ENCODE data around the gene STARD9.
A peak's percentile ranks its signal among the peaks of the same experiment; 100 is the strongest.
"Not testable (repeated sequence)": the region's sequence is repeated elsewhere in the genome, so short reads cannot be mapped to it uniquely, and the experiment has no call there.

Gene STARD9

DNA sequence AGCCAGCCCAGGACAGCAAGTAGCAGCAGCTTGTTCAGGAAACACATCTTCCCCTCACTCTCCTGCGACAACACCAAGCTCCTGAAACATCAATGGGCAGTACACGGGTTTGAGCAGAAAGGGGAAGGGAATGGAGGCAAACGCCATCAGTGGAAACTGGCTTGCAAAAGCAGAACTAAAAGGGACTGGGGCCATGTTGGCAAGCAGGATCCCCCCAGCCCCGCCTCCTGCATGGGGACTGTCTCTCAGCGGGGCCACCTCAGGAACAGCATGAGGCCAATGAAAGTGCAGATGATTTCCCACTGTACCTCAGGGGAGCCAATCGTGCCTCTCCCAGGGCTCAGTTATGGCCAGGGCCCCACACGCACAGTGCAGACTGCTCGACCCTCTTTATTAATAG is 154.7 kb downstream of the STARD9 start:
- DNase-seq (ENCODE audit: low spot score): no peak

DNA sequence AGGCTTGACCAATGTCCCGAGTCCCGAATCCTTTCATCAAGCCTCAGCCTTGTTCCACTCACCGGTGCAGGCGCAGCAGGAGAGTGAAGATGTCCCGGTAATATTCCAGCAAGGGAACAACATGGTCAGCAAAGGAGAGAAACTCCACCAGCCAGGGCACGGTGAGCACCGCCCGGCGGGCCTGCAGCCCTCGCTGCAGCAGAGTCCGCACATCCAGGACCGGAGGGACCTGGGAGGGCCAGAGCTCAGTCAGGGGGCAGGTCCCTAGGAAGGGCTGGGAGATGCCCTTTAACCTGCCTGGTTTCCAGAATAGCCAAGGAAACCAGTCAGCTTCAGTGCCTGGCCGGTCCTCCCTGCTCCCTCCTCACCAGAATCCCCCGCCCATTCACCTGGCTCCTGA is 155.1 kb downstream of the STARD9 start:
- DNase-seq (ENCODE audit: low spot score): no peak

DNA sequence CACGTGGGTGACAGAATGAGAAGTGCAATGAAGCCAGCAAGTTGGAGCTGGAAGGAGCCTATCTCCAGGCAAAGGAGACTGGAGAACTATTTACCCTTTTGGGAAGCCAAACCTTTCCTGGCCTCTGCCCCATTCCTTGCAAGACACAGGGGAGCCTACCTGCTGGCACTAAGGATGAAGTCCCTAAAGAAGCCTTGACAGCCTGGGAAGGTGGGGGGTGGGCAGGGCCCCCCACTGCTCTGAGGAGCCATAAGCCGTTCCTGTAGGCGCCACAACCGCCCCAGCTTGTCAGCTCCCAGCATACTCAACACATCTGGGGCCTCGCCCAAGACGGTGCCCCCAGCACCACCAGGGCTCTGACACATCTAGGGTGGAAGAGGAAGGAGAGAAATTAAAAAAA is 156.1 kb downstream of the STARD9 start:
- no peak for DNase-seq (ENCODE audit: low spot score)

DNA sequence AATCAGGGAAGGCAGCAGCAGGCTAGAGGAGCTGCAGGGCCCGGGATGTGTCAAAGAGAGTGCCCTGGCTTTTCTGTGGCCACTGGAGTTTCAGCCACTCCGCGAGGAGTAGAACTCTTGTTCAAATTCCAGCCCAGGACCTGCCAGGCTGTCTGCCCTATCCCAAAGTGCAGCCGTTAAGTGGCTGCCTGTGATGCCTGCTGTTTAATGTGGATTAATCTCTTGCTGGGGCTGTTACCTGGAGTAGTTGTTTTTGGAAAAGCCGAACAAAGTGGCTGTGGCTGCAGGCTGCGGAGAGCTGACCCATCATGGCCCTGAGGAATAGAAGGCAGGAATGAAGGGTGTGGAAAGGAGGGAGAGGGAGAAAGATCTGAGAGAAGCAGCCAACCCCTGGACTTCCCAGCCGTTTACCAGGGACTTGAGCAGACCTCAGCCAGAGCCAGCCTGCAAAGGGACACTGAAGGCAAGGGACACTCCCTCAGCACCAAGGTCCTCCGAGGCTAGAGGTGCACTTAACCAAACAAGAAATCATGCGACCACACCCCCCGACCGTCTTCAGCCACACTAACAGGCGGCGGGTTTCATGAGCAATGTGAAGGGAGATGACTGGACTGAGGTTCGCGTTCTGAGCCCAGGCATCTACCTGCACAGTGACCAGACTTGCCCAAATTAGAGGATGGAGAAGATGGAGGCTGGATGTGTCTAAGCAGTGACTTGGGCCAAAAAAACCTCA is 156.9 kb downstream of the STARD9 start:
- no peak for DNase-seq (ENCODE audit: low spot score)

DNA sequence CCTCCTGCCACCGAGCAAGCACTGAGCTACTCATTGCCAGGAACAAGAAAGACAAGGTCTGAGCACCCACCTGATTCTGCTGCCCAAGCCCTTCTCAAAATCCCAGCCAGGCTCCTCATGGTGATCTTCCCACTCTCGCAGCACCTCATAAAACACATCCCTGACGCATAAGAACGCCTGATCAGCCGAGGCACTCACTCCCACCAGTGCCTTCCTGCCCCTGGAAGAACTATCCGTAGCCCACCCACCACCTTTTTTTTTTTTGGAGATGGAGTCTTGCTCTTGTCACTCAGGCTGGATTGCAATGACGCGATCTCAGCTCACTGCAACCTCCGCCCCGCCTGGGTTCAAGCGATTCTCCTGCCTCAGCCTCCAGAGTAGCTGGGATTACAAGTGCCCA is 157.6 kb downstream of the STARD9 start:
- no peak for DNase-seq (ENCODE audit: low spot score)

DNA sequence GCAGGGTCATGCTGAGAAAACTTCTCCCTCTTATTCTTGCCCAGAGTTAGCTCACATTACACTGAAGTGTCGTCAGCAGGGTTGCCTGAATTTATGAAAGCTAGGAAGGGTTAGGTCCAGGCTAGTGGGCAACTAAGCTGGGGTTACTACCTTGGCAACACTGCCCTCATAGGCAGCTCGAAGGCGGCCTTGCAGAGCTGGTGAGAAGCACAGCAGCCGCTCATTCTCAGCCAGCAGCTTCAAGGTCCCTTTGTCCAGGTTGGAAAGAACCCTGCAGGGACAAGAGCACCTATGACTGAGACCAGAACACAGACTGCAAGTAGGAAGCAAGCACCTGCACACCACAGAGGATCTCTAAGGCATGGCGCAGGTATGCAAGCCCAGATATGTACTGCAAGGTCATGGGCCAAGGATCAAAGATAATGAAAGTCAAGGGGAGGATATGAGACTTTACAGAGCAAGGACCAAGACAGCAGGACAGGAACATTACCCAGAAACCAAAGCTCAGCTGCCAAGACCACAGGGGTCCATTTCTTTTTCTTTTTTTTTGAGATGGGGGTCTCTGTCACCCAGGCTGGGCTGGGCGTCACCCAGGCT is 158.8 kb downstream of the STARD9 start:
- DNase-seq (ENCODE audit: low spot score): no peak

DNA sequence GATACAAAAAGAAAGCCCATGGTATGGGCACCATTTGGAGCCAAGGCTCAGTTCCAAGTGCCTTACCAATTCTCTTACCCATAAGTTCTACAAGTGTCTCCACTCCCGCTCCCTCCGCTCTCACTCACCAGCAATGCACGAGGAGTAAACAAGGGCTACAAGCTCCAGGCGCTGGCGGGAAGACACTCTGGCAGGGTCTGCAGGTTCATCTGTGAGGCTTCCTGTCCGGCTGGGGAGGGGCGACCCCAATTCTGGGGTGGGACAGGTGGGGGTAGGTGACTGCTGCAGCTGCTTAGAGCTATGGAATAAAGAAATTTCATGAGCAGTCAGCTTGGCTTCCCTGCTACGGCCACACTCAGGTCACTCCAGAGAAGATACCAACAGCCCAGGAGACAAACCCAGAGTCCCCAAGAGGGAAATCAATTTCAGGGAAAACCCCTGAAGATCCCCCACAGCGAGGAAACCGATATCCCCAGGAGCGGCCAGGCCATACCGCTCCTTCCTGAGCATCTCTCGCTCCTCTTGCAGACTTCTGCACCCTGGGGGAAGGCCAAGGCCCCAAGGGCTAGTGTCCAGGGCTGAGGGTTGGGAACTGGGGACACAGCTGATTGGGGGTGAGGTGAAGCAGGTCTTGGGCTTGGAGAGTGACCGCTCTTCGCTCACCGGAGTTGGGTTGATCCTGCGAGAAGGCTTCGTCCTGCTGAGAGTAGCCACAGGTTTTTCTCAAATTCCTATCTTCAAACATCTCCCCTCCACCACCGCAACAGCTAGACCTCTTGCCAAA is 160.2 kb downstream of the STARD9 start:
- no peak for DNase-seq (ENCODE audit: low spot score)

DNA sequence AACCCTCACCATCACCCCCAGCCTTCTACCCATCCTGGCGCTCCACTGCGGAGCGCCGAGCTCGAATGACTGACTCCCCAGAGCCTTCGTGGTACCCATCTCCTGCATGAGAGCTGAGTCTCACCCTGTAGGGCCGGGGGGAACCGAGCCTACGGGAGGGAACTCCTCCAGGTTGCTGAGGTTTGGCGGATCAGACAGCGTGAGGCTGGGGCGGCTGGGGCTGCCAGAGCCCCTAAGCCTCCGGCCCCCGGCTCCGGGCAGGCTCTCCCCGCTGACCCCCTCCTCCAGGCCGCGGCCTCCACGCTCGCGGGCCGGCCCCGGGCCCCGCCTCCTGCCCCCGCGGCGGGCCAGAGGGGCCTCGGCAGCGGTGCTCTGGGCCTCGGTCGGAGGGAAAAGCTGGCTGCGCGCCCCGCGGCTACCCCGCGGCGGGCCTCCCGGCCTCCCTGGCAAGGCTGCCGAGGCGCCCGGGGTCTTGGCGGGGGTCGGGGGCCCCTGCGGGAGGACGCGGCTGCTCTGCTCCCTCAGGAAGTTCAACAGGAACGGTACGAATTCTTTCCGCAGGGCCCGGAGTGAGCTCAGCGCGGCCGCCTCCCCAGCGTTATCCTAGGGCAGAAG is 160.9 kb downstream of the STARD9 start:
- DNase-seq (ENCODE audit: low spot score): no peak

DNA sequence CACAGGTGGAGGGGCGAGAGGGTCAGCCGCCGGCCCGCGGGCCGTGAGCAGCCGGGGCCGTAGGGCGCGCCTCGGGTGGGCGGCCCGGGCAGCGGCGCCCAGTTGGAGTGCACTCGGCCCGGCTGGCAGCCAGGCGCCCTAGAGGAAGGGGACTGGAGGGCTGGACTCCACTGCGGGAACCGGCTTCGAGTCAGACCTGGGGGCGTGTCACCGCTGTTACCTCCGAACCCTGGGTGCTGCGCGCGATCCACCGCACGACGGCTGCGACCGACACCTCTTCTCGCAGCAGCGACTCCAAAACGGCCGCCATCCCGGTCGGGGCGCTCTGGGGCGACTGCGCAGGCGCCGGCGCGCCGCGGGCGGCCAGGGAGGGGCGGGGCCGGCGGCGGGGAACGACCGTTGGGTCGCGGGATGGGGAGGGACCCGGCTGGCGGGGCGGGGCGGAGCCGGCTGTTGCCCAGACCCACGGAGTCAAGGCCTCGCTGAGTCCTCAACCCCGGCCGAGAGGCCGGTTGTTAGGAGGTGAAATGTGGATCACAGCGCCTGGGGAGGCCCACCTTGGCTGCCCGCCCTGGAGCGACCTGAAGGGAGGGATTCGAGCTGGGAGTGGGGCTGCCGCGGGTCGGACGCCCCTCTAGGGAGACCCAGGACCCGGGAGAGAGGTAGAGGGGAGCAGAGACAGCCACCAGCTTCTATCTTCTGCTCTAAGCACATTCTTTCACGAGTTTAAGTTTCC is 161.6 kb downstream of the STARD9 start, which contains the start of gene CDAN1:
CDAN1 (minus strand) TSS at position 336 of the 736 bp plus-strand sequence; CDS start at position 310, 26 bp downstream.
- DNase-seq (ENCODE audit: low spot score): peak; percentile 83

DNA sequence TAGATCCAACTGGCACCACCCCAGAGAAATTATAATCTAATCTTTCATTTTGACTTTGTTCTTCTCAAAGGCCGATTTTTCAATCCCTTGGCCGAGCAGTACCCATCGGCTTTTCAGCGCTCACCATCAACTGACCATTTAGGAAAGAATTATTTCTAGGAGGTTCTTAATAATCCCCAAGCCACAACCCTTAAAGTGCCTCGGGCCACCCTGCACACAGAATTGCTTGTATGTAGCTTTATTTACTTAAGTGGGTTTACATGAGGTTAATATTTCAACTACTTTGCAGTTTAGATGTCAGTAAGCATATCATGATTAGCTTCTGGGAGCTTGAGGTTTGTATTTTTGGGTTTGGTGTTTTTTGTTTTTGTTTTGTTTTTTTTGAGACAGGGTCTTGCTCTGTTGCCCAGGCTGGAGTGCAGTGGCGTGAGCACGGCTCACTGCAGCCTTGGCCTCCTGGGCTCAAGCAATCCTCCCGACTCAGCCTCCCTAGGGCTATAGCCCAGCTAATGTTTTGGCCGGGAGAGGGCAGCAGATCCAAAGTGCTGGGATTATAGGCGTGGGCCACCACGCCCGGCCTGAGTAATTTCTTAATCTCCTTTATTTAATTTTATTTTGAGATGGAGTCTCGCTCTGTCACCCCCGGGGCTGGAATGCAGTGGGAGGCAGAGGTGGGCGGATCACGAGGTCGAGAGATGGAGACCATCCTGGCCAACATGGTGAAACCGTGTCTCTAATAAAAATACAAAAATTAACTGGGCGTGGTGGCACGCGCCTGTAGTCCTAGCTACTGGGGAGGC is 162.3 kb downstream of the STARD9 start:
- peak; percentile 67 for DNase-seq (ENCODE audit: low spot score)

DNA sequence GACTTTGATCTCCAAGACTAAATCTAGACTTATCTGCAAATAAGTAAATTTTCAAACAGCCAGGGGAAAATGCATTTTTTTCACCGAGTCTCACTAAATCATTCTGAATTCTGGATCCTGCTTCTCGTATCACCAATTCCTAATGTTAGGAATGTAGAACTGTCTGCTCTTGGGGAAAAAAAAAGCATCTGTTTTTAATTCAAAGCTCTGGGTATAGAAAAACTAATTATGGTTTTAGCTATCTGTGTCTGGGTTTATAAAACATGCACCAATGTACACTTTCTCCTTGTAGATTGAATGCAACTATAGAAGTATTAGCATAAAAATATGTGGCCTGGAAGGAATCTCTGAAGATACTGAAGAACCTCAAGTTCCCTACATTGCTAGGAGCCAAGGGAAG is 166.3 kb downstream of the STARD9 start:
- no peak for DNase-seq (ENCODE audit: low spot score)

DNA sequence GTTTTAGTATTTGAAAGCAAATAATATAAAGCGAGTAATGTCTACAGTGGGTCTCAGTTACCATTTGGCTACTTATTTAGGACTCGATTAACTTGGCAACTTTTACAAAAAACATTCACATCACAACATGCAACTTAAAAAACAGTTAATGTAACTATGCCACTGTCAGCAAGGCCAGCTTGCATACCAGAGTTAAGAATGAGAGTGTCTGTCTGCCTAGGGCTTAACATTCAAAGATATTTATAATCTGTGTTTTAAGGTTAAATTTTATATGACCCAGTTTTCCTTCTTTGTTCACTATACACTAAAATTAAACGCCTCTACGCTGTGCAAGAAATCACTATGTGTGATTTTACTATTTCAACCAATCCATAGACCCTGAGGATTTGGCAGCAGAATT is 166.7 kb downstream of the STARD9 start:
- DNase-seq (ENCODE audit: low spot score): no peak

DNA sequence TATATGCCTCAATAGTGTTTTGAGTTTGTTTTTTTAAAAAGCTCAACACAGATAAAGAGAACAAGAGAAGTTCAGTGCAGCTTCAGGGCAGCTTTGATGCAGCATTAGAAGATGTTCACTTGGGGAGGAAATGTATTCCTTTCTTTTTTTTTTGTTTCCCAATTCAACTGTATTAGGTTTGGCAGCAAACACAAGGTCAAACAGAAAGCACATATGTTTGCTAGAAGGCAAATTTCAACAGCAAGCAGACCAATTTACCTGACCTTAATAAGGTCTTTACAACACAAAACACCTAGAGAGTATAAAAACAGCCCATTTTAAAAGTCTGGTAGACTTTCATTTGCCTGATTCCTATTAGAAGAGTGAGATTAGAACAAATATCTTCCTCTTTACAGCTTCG is 168.8 kb downstream of the STARD9 start:
- no peak for DNase-seq (ENCODE audit: low spot score)

DNA sequence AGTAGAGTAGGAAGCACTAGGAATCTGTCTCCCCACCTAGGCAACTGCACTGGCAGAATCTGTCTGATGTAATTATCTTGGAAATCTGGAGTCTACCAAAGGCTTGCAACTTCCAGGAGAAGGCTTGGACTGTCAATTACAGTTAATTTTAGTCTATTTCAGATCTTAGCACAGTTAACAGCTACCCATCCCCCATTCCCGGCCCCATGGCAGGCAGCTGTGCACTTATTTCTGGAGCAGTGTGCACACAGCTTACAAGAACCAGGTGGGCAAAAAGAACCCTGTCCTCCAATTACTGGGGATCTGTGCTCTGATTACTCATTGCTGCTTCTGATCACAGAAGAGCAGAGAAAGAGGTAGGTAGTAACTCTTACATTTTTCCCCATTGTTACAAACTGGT is 173.9 kb downstream of the STARD9 start:
- no peak for DNase-seq (ENCODE audit: low spot score)

DNA sequence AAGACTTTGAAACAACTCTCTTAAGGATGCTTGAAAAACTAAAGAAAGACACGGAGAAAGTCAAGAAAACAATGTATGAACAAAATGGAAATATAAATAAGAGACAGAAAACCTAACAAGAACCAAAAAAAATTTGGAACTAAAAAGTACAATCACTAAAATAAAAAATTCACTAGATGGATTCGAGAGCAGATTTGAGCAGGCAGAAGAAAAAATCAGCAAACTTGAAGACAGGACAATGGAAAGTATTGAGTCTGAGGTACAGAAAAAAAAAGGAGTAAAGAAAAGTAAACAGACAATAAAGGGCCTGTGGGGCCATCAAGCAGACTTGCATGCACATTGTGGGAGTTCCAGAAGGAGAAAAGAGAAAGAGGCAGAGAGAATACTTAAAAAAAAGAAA is 174.9 kb downstream of the STARD9 start:
- DNase-seq (ENCODE audit: low spot score): no peak

DNA sequence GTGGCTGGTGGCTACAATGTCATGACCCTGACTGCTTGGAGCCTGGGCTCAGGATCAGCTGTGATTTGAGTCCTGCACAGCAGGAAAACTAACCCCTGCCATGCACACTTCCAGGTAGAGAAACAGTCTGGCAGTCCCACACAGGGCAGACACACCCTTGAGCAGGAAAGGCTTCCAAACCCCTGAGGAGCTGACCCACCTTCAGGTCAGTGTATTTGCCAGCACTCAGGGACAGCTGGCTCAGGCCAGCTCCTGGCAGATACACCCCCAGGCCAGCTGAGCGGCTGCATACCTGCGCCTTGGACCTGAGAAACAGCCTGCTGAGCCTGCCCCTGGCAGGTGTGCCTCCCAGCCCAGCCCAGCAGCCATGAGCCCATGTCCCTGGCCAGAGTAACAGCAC is 183.7 kb downstream of the STARD9 start:
- DNase-seq (ENCODE audit: low spot score): no peak

DNA sequence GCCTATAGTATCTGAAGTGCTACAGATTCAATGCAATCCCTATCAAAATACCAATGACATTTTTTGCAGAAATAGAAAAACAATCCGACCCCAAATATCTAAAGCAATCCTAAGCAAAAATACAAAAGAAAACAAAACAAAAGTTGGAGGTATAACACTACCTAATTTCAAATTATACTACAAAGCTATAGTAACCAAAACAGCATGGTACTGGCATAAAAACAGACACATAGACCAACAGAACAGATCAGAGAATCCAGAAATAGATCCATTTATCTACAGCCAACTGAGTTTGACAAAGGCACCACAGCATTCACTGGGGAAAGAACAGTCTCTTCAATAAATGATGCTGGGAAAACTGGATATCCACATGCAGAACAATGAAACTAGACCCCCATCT is 185.4 kb downstream of the STARD9 start:
- no peak for DNase-seq (ENCODE audit: low spot score)

DNA sequence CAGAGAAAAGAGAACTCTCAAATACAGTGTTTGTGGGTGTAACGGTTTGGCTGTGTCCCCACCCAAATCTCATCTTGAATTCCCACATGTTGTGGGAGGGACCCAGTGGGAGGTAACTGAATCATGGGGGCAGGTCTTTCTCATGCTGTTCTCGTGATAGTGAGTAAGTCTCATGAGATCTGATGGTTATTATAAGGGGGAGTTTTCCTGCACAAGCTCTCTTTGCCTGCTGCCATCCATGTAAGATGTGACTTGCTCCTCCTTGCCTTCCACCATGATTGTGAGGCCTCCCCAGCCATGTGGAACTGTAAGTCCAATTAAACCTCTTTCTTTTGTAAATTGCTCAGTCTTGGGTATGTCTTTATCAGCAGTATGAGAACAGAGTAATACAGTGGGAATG is 186.4 kb downstream of the STARD9 start:
- not testable (repeated sequence) for DNase-seq (ENCODE audit: low spot score)

DNA sequence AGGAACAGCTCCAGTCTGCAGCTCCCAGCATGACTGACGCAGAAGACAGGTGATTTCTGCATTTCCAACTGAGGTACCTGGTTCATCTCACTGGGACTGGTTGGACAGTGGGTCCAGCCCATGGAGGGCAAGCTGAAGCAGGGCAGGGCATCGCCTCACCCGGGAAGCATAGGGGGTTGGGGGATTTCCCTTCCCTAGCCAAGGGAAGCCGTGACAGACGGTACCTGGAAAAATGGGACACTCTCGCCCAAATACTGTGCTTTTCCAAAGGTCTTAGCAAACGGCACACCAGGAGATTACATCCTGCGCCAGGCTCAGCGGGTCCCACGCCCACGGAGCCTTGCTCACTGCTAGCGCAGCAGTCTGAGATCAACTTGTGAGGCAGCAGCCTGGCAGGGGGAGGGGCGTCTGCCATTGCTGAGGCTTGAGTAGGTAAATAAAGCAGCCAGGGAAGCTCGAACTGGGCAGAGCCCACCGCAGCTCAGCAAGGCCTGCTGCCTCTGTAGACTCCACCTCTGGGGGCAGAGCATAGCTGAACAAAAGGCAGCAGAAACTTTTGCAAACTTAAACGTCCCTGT is 188.8 kb downstream of the STARD9 start:
- DNase-seq (ENCODE audit: low spot score): not testable (repeated sequence)

DNA sequence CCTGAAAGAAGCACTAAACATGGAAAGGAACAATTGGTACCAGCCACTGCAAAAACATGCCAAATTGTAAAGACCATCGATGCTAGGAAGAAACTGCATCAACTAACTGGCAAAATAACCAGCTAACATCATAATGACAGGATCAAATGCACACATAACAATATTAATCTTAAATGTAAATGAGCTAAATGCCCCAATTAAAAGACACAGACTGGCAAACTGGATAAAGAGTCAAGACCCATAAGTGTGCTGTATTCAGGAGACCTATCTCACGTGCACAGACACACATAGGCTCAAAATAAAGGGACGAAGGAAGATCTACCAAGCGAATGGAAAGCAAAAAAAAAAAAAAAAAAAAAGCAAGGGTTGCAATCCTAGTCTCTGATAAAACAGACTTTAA is 190.7 kb downstream of the STARD9 start:
- DNase-seq (ENCODE audit: low spot score): not testable (repeated sequence)

Data from hematopoietic multipotent progenitor cell treated with erythropoietin and hydrocortisone succinate and interleukin-3 and kit ligand, for 17 days (in vitro differentiated cells).